ENCODE measurements around the gene SLC41A3.
A peak's percentile ranks its signal among the peaks of the same experiment; 100 is the strongest.

The SLC41A3 gene

GRCh38 chr3:126036056-126036549 lies 47.8 kb downstream of the SLC41A3 start:
- H3K36me3 Mint-ChIP-seq (ENCODE audit: low read depth) = peaks cover 77% of the 10 kb centered on the region
- no peak overlapping the region for H3K4me3 Mint-ChIP-seq
- H3K9me3 Mint-ChIP-seq = peaks cover 19% of the 10 kb centered on the region
- TF ChIP-seq, protein P1, sequence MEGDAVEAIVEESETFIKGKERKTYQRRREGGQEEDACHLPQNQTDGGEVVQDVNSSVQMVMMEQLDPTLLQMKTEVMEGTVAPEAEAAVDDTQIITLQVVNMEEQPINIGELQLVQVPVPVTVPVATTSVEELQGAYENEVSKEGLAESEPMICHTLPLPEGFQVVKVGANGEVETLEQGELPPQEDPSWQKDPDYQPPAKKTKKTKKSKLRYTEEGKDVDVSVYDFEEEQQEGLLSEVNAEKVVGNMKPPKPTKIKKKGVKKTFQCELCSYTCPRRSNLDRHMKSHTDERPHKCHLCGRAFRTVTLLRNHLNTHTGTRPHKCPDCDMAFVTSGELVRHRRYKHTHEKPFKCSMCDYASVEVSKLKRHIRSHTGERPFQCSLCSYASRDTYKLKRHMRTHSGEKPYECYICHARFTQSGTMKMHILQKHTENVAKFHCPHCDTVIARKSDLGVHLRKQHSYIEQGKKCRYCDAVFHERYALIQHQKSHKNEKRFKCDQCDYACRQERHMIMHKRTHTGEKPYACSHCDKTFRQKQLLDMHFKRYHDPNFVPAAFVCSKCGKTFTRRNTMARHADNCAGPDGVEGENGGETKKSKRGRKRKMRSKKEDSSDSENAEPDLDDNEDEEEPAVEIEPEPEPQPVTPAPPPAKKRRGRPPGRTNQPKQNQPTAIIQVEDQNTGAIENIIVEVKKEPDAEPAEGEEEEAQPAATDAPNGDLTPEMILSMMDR (IDR thresholded peaks at IDR 0.05; ENCODE audit: unreplicated experiment in 3 of 3) = no peak
- no peaks in the 10 kb centered on the region for H3K27me3 Mint-ChIP-seq (ENCODE audit: low read depth)
- H3K4me1 Mint-ChIP-seq = peaks cover 20% of the 10 kb centered on the region
- H3K27ac Mint-ChIP-seq = no peak overlapping the region

GRCh38 chr3:126035362-126036050 lies 48.4 kb downstream of the SLC41A3 start:
- TF ChIP-seq, protein P1 (IDR thresholded peaks at IDR 0.05; ENCODE audit: unreplicated experiment in 3 of 3) = no peak
- peaks cover 17% of the 10 kb centered on the region for H3K9me3 Mint-ChIP-seq
- peaks cover 72% of the 10 kb centered on the region for H3K36me3 Mint-ChIP-seq (ENCODE audit: low read depth)
- no peaks in the 10 kb centered on the region for H3K27me3 Mint-ChIP-seq (ENCODE audit: low read depth)
- no peak overlapping the region for H3K27ac Mint-ChIP-seq
- H3K4me3 Mint-ChIP-seq = no peak overlapping the region
- H3K4me1 Mint-ChIP-seq = peaks cover 20% of the 10 kb centered on the region

DNA sequence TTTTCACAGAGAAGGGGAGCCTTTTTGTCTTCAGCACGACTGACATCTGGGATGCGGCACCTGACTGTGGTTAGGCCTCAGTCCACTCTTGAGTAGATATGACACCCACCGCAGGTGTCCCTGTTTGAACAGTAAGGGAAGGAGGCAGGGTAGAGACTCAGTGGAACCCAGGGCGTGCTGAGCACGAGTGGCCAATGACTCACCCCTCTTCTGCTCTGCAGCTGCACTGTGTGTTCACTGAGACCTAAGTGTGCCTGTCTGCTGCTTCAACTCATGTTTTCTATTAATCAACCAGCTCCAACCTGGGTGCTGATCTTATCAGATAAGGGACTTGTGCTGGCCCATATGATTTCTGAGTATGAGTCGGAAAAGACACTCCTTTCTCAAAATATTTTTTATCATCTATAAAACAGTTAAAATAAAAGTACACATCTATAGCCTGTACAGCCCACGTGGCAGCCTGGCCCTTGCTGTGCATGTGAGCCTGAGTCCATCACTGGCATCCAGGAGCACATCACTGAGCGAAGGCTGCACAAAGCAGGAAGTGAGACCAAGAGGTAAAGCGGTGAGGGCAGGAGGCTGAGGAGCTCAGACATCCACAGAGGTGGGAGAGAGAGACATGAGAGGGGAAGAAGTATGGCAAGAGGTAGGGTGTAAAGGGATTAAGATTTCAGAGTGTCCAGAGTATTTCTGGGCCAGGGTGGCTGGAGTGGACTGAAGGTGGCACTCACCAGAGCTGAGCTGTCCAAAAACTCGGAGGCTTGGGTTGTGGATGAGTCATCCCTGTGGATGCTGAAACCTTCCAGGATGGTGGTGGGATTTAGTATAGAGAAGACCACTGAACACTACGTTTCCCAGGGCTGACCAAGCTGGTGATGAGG lies 49.2 kb downstream of the SLC41A3 start:
- Mint-ChIP-seq H3K4me3 (no peak overlapping the region), H3K27me3 (ENCODE audit: low read depth) (no peaks in the 10 kb centered on the region), H3K9me3 (peaks cover 12% of the 10 kb centered on the region), H3K4me1 (peaks cover 20% of the 10 kb centered on the region), H3K36me3 (ENCODE audit: low read depth) (peaks cover 68% of the 10 kb centered on the region), H3K27ac (peak overlapping the region in 2 of 3 experiments; percentile 52 to 64)
- TF ChIP-seq, protein P1 (IDR thresholded peaks at IDR 0.05; ENCODE audit: unreplicated experiment in 3 of 3) = no peak

GRCh38 chr3:126033765-126034164 lies 50.2 kb downstream of the SLC41A3 start:
- peaks cover 16% of the 10 kb centered on the region for H3K9me3 Mint-ChIP-seq
- no peak overlapping the region for H3K4me3 Mint-ChIP-seq
- no peaks in the 10 kb centered on the region for H3K27me3 Mint-ChIP-seq (ENCODE audit: low read depth)
- TF ChIP-seq, protein P1 (IDR thresholded peaks at IDR 0.05; ENCODE audit: unreplicated experiment in 3 of 3) = no peak
- peaks cover 68% of the 10 kb centered on the region for H3K36me3 Mint-ChIP-seq (ENCODE audit: low read depth)
- H3K4me1 Mint-ChIP-seq = peaks cover 20% of the 10 kb centered on the region
- H3K27ac Mint-ChIP-seq = peak overlapping the region; percentile 28 to 64 (median 52)

- TF ChIP-seq, protein P1 (IDR thresholded peaks at IDR 0.05; ENCODE audit: unreplicated experiment in 3 of 3) = no peak
- no peak overlapping the region for H3K4me3 Mint-ChIP-seq
- peaks cover 16% of the 10 kb centered on the region for H3K9me3 Mint-ChIP-seq
- H3K4me1 Mint-ChIP-seq = peaks cover 20% of the 10 kb centered on the region
- peaks cover 68% of the 10 kb centered on the region for H3K36me3 Mint-ChIP-seq (ENCODE audit: low read depth)
- no peak overlapping the region for H3K27ac Mint-ChIP-seq
- H3K27me3 Mint-ChIP-seq (ENCODE audit: low read depth) = no peaks in the 10 kb centered on the region
Observed at GRCh38 chr3:126033051-126033745, 50.7 kb downstream of the SLC41A3 start.

Data from nephron (organoid).